Measurements from ENCODE around the gene MYT1.

MYT1 gene

DNA sequence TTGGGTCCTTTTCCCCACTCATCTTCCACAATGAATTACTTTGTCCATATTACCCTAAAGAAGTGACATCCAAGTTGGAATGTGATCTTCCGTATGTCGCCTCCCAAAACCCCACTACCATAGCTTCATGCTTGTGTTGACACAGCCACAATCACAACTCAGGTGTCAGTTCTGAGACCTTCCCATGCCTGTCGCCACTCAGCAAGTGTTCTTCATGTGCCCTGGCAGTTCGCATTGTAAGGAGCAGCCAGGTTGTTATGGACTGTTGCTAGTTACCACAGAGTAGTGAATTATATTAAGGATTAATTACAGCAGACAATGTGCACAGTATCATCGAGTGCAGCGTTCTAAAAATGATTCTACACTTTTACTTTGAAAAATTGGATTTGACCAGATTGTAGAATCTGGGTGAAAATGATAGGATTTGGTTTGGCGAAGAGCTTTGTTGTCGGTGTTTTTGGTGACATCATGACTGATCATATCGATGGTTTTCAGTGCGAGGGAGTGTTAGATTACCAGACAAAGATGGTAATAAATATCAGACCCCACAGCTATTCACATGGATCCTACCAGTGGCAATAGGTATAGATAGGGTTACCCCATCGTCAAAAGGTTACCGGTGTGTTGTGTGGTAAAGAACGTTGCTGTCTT is 93.0 kb downstream of the MYT1 start:
- TF ChIP-seq TCF12 (IDR thresholded peaks at IDR 0.05; ENCODE audit: low read depth): no peak
- no peak for TF ChIP-seq NFIC (IDR thresholded peaks at IDR 0.05)
- no peak for TF ChIP-seq TEAD4 (IDR thresholded peaks at IDR 0.05)
- no peak for TF ChIP-seq EP300 (IDR thresholded peaks at IDR 0.05; ENCODE audit: borderline replicate concordance)
- TF ChIP-seq FOXM1 (IDR thresholded peaks at IDR 0.05; ENCODE audit: borderline replicate concordance, low read depth): no peak
- no peak for TF ChIP-seq CREB1 (IDR thresholded peaks at IDR 0.05; ENCODE audit: low read depth)
- TF ChIP-seq ZBTB7A (IDR thresholded peaks at IDR 0.05; ENCODE audit: low read depth): no peak
- TF ChIP-seq, protein P1, sequence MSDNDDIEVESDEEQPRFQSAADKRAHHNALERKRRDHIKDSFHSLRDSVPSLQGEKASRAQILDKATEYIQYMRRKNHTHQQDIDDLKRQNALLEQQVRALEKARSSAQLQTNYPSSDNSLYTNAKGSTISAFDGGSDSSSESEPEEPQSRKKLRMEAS (IDR thresholded peaks at IDR 0.05): no peak
- TF ChIP-seq, protein P2, sequence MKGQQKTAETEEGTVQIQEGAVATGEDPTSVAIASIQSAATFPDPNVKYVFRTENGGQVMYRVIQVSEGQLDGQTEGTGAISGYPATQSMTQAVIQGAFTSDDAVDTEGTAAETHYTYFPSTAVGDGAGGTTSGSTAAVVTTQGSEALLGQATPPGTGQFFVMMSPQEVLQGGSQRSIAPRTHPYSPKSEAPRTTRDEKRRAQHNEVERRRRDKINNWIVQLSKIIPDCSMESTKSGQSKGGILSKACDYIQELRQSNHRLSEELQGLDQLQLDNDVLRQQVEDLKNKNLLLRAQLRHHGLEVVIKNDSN (IDR thresholded peaks at IDR 0.05): no peak

DNA sequence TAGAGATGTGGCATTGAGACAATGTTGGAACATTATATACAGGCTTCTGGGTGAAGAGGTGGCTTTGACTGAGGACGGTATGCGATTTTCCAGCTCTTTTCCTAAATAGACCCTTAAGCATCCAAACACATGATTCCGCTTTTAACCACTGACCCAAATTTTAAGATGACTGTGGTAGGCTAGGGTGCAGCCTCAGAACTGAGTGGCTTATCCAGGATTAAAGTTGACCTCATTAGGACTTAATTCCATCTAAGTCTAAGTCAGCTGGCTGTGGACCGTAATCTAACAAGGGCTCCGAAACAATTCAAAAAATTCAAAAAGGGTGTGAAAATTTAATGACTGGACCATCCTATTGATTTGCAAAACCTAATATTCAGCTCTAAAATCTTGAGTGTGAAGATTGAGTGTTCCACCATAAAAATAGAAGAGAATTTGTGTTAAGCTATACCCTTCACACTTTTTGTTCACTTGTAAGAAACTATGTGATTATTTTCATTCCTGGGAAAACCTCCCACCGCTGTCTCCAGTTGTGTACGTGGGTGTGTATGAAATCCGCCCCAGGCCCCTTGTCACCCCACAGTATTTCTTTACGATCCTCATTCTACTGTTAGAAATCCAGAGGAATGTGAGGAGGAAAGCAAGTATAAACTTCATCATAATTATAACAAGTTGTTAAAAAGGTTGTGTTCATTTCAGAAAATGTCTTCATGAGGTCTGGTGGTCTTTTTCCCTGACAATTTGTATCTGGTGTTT is 94.0 kb downstream of the MYT1 start:
- TF ChIP-seq, protein P3, sequence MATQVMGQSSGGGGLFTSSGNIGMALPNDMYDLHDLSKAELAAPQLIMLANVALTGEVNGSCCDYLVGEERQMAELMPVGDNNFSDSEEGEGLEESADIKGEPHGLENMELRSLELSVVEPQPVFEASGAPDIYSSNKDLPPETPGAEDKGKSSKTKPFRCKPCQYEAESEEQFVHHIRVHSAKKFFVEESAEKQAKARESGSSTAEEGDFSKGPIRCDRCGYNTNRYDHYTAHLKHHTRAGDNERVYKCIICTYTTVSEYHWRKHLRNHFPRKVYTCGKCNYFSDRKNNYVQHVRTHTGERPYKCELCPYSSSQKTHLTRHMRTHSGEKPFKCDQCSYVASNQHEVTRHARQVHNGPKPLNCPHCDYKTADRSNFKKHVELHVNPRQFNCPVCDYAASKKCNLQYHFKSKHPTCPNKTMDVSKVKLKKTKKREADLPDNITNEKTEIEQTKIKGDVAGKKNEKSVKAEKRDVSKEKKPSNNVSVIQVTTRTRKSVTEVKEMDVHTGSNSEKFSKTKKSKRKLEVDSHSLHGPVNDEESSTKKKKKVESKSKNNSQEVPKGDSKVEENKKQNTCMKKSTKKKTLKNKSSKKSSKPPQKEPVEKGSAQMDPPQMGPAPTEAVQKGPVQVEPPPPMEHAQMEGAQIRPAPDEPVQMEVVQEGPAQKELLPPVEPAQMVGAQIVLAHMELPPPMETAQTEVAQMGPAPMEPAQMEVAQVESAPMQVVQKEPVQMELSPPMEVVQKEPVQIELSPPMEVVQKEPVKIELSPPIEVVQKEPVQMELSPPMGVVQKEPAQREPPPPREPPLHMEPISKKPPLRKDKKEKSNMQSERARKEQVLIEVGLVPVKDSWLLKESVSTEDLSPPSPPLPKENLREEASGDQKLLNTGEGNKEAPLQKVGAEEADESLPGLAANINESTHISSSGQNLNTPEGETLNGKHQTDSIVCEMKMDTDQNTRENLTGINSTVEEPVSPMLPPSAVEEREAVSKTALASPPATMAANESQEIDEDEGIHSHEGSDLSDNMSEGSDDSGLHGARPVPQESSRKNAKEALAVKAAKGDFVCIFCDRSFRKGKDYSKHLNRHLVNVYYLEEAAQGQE (IDR thresholded peaks at IDR 0.05; ENCODE audit: low read depth): no peak
- TF ChIP-seq TCF12 (IDR thresholded peaks at IDR 0.05; ENCODE audit: low read depth) (no peak), EGR1 (IDR thresholded peaks at IDR 0.05) (no peak), FOXM1 (IDR thresholded peaks at IDR 0.05; ENCODE audit: borderline replicate concordance, low read depth) (no peak)
- TF ChIP-seq, protein P1 (IDR thresholded peaks at IDR 0.05): no peak
- TF ChIP-seq, protein P2 (IDR thresholded peaks at IDR 0.05): no peak

DNA sequence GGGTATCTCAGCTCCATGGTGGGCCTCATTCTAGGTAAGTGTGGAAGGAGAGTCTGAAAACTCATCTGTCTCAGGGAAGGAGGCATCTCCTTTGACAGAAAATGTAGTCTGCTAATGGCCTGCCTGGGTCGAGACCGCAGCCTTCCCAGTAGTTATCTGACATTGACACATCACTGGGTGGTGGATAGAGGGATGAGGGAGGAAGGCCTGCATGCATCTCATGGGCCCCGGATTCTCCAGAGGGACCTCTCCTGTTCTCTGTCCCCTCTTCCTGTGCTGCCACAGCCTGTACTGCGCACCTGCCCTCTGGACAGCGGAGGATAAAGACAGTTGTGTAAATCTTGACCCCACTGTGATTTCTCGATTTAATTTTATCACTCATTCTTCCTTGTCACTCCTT is 96.0 kb downstream of the MYT1 start:
- TF ChIP-seq YY1 (IDR thresholded peaks at IDR 0.05; ENCODE audit: low read depth) (no peak), FOXM1 (IDR thresholded peaks at IDR 0.05; ENCODE audit: borderline replicate concordance, low read depth) (no peak), TAF1 (IDR thresholded peaks at IDR 0.05; ENCODE audit: low read depth) (no peak), EGR1 (IDR thresholded peaks at IDR 0.05) (no peak), RAD21 (IDR thresholded peaks at IDR 0.05; ENCODE audit: low read depth) (no peak), EP300 (IDR thresholded peaks at IDR 0.05; ENCODE audit: borderline replicate concordance) (no peak), TCF12 (IDR thresholded peaks at IDR 0.05; ENCODE audit: low read depth) (no peak), NFIC (IDR thresholded peaks at IDR 0.05) (no peak), CEBPB (IDR thresholded peaks at IDR 0.05) (no peak), ZBTB7A (IDR thresholded peaks at IDR 0.05; ENCODE audit: low read depth) (no peak), CREB1 (IDR thresholded peaks at IDR 0.05; ENCODE audit: low read depth) (no peak), TEAD4 (IDR thresholded peaks at IDR 0.05) (no peak)
- TF ChIP-seq, protein P1 (IDR thresholded peaks at IDR 0.05): no peak
- TF ChIP-seq, protein P3 (IDR thresholded peaks at IDR 0.05; ENCODE audit: low read depth): no peak
- TF ChIP-seq, protein P2 (IDR thresholded peaks at IDR 0.05): no peak

DNA sequence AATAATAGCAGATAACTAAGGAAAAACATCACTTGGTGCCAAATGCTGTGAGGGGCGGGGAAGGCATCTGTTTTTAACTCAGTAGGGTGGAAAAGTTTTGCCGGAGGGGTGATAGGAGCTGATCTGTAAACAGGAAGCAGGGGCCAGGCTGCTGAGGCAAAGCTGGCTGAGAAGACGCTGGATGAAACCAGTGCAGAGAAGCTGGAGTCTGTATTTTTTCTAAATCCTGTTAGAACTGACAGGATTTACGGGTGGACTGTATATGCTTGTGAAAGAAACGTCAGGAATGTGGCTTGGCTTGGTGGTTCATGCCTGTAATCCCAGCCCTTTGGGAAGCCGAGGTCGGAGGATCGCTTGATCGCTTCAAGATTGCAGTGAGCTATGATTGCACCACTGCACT is 96.9 kb downstream of the MYT1 start:
- no peak for TF ChIP-seq TAF1 (IDR thresholded peaks at IDR 0.05; ENCODE audit: low read depth)
- no peak for TF ChIP-seq NFIC (IDR thresholded peaks at IDR 0.05)
- no peak for TF ChIP-seq RAD21 (IDR thresholded peaks at IDR 0.05; ENCODE audit: low read depth)
- TF ChIP-seq EGR1 (IDR thresholded peaks at IDR 0.05): no peak
- TF ChIP-seq, protein P1 (IDR thresholded peaks at IDR 0.05): no peak
- no peak for TF ChIP-seq YY1 (IDR thresholded peaks at IDR 0.05; ENCODE audit: low read depth)
- no peak for TF ChIP-seq FOXM1 (IDR thresholded peaks at IDR 0.05; ENCODE audit: borderline replicate concordance, low read depth)
- TF ChIP-seq, protein P3 (IDR thresholded peaks at IDR 0.05; ENCODE audit: low read depth): no peak
- no peak for TF ChIP-seq TCF12 (IDR thresholded peaks at IDR 0.05; ENCODE audit: low read depth)
- no peak for TF ChIP-seq CREB1 (IDR thresholded peaks at IDR 0.05; ENCODE audit: low read depth)
- TF ChIP-seq EP300 (IDR thresholded peaks at IDR 0.05; ENCODE audit: borderline replicate concordance): no peak
- no peak for TF ChIP-seq CEBPB (IDR thresholded peaks at IDR 0.05)
- no peak for TF ChIP-seq TEAD4 (IDR thresholded peaks at IDR 0.05)
- TF ChIP-seq ZBTB7A (IDR thresholded peaks at IDR 0.05; ENCODE audit: low read depth): no peak
- TF ChIP-seq, protein P2 (IDR thresholded peaks at IDR 0.05): no peak

Data from Ishikawa (cell line).